Fibroblast of lung (primary cell): ENCODE measurements around the gene RUNX2. TPM values are rescaled to one million over a fixed set of nuclear protein-coding genes. Genes with fewer than 3 reads are reported as not detected.

Source experiments
- DNase-seq, 2 donors: peaks; one replicate each; pipeline versions ENCODE4 v3.0.0 to v3.0.0-alpha.2; 2010; ENCODE audit warnings: low read depth in 2 of 2
- H2AFZ ChIP-seq: 2 replicates; pipeline ENCODE4 v1.5.1; 2012; ENCODE audit warnings: low read length, control low read depth, inconsistent platforms
- H3K27ac ChIP-seq: 2 replicates; pipeline ENCODE4 v1.5.1; 2011; ENCODE audit warnings: low read length, control low read depth; ENCODE audit not compliant: insufficient read depth
- H3K27me3 ChIP-seq: 2 replicates; pipeline ENCODE4 v1.5.1; 2011; ENCODE audit warnings: mild to moderate bottlenecking, low read length; ENCODE audit not compliant: control insufficient read depth, insufficient read depth
- H3K36me3 ChIP-seq: 2 replicates; pipeline ENCODE4 v1.5.1; 2011; ENCODE audit warnings: low read length; ENCODE audit not compliant: control insufficient read depth, insufficient read depth
- H3K4me1 ChIP-seq: 2 replicates; pipeline ENCODE4 v1.5.1; 2011; ENCODE audit warnings: low read length; ENCODE audit not compliant: control insufficient read depth, insufficient read depth; ENCODE audit errors: extremely low read depth
- H3K4me2 ChIP-seq: 2 replicates; pipeline ENCODE4 v1.5.1; 2011; ENCODE audit warnings: low read length, control low read depth; ENCODE audit not compliant: insufficient read depth; ENCODE audit errors: extremely low read depth
- H3K4me3 ChIP-seq, 4 experiments: fragments of 200-600 bp in 1 of 4; sonication (generic) in 1 of 4; replicated peaks in 1 of 4; 2 replicates each; pipeline ENCODE4 v1.5.1; 2011 to 2016; ENCODE audit warnings: low read length in 4 of 4, low read depth in 3 of 4, mild to moderate bottlenecking in 3 of 4, control low read depth in 2 of 4, inconsistent platforms in 1 of 4, mixed read lengths in 1 of 4; ENCODE audit not compliant: insufficient read depth in 1 of 4; ENCODE audit errors: control extremely low read depth in 1 of 4
- H3K79me2 ChIP-seq: 2 replicates; pipeline ENCODE4 v1.5.1; 2012; ENCODE audit warnings: mild to moderate bottlenecking, low read length, inconsistent platforms; ENCODE audit not compliant: control insufficient read depth, insufficient read depth
- H3K9ac ChIP-seq: 2 replicates; pipeline ENCODE4 v1.5.1; 2011; ENCODE audit warnings: mild to moderate bottlenecking, low read length, control low read depth; ENCODE audit not compliant: insufficient read depth
- H3K9me3 ChIP-seq: 2 replicates; pipeline ENCODE4 v1.5.1; 2012; ENCODE audit warnings: low read depth, low read length; ENCODE audit not compliant: control insufficient read depth, insufficient read depth
- H4K20me1 ChIP-seq: 2 replicates; pipeline ENCODE4 v1.5.1; 2011; ENCODE audit warnings: low read length; ENCODE audit not compliant: control insufficient read depth, insufficient read depth; ENCODE audit errors: extremely low read depth
- CTCF ChIP-seq, 2 donors: IDR thresholded peaks in 1 of 2; conservative IDR thresholded peaks in 1 of 2; 1 replicate in 1 of 2; 2 replicates in 1 of 2; pipeline ENCODE4 v1.5.1; 2011 to 2012; ENCODE audit warnings: low read length in 2 of 2, control low read depth in 1 of 2, inconsistent platforms in 1 of 2, low read depth in 1 of 2, mild to moderate bottlenecking in 1 of 2
- EZH2 ChIP-seq: IDR thresholded peaks from 2 replicates; pipeline ENCODE4 v1.5.1; 2012; ENCODE audit warnings: low read length, control low read depth, mild to moderate bottlenecking; ENCODE audit errors: missing control alignments
- polyA plus RNA-seq, 2 donors: library from polyadenylated mRNA; depleted of rRNA in 1 of 2; stranded (reverse) in 1 of 2; unstranded in 1 of 2; fragments of >200 nt; gene quantifications; 2 replicates each; pipeline ENCODE4 v1.2.1, GENCODE V29; 2011 to 2012; ENCODE audit warnings: missing spikeins in 1 of 2
- total RNA-seq: library from RNA; depleted of rRNA; stranded (reverse); fragments of >200 nt; gene quantifications from 2 replicates; pipeline ENCODE4 v1.2.1, GENCODE V29; 2014

RUNX2 gene
- total and polyA plus RNA-seq, 2 donors (not counting 1 experiment from before 2014, with no cell fraction given) = 2.5 to 4.5 TPM

- H3K79me2 ChIP-seq = no peaks in the 10 kb centered on the region
- no peak overlapping the region for H3K27ac ChIP-seq
- no peaks in the 10 kb centered on the region for H4K20me1 ChIP-seq
- TF ChIP-seq CTCF (conservative IDR thresholded peaks at IDR 0.05 in 1 of 2, IDR thresholded peaks at IDR 0.05 in 1 of 2; ENCODE audit: low read depth in 1 of 2, low read length in 2 of 2) (no peak), EZH2 (no peak)
- H3K9me3 ChIP-seq = no peaks in the 10 kb centered on the region
- DNase-seq = peak in 1 of 2 donors; percentile 83
- H2AFZ ChIP-seq = no peak overlapping the region
- no peaks in the 10 kb centered on the region for H3K36me3 ChIP-seq
- H3K4me3 ChIP-seq = no peak overlapping the region
- peaks cover 8% of the 10 kb centered on the region for H3K4me1 ChIP-seq
- H3K9ac ChIP-seq = no peak overlapping the region
- H3K27me3 ChIP-seq = no peaks in the 10 kb centered on the region
- H3K4me2 ChIP-seq = no peak overlapping the region
Measured at GRCh38 chr6:45617441-45617840, 289.3 kb downstream of the RUNX2 start.

DNA sequence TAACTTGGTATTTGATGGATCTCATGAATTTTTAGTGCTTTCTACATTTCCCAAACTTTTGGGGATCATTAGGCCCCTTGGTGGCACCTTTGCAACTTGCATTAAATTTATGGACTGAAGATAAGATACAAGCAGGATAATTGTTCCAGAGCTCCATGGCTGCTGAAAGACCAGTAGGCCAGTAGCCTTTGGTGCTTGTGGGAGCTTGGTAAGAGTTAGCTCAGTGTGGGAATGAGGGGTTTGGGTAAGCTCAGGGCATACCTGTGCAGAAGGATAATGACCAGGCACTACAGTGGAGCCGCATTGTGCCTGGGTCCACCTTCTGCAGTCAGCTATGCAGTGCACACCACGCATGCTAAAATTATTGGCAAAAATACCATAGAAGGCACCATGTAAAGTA lies 290.1 kb downstream of the RUNX2 start:
- no peaks in the 10 kb centered on the region for H3K9me3 ChIP-seq
- no peak overlapping the region for H3K4me3 ChIP-seq
- H2AFZ ChIP-seq = no peak overlapping the region
- no peaks in the 10 kb centered on the region for H3K27me3 ChIP-seq
- no peak for TF ChIP-seq EZH2
- no peak for TF ChIP-seq CTCF (conservative IDR thresholded peaks at IDR 0.05 in 1 of 2, IDR thresholded peaks at IDR 0.05 in 1 of 2; ENCODE audit: low read depth in 1 of 2, low read length in 2 of 2)
- no peak overlapping the region for H3K9ac ChIP-seq
- no peaks in the 10 kb centered on the region for H4K20me1 ChIP-seq
- peaks cover 8% of the 10 kb centered on the region for H3K4me1 ChIP-seq
- no peaks in the 10 kb centered on the region for H3K36me3 ChIP-seq
- H3K27ac ChIP-seq = no peak overlapping the region
- no peak overlapping the region for H3K4me2 ChIP-seq
- no peaks in the 10 kb centered on the region for H3K79me2 ChIP-seq
- no peak for DNase-seq

DNA sequence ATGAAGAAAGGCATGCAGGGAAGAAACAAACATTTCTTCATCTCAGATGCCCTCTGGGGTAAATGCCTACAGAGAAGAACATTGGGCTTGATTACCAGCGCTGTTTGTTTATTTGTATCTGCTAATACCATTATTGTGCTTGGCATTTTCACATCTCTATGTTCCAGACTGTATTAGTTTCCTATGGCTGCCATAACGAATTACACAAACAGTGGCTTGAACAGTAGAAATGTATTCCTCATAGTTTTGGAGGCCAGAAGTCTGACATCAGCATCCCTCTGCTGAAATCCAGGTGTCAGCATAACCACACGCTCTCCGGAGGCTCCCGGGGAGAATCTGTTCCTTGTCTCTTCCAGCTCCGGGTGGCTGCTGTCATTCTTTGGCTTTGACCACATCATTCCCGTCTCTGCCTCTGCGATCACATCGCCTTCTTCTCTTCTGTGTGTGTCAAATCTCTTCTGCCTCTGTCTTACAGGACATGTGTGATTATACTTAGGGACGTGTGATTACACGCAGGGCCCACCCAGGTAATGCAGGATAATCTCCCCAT lies 291.2 kb downstream of the RUNX2 start:
- H3K79me2 ChIP-seq = no peaks in the 10 kb centered on the region
- H3K27me3 ChIP-seq = no peaks in the 10 kb centered on the region
- H3K4me1 ChIP-seq = peaks cover 8% of the 10 kb centered on the region
- no peak overlapping the region for H3K4me3 ChIP-seq
- H3K36me3 ChIP-seq = no peaks in the 10 kb centered on the region
- H3K27ac ChIP-seq = no peak overlapping the region
- TF ChIP-seq CTCF (conservative IDR thresholded peaks at IDR 0.05 in 1 of 2, IDR thresholded peaks at IDR 0.05 in 1 of 2; ENCODE audit: low read depth in 1 of 2, low read length in 2 of 2) (no peak), EZH2 (no peak)
- H4K20me1 ChIP-seq = no peaks in the 10 kb centered on the region
- H3K9me3 ChIP-seq = no peaks in the 10 kb centered on the region
- H3K9ac ChIP-seq = no peak overlapping the region
- peak in 1 of 2 donors; percentile 63 for DNase-seq
- no peak overlapping the region for H2AFZ ChIP-seq
- H3K4me2 ChIP-seq = no peak overlapping the region
